Pericardium fibroblast (primary cell): ENCODE data around the gene ZBTB7B. TPM values are rescaled to one million over a fixed set of nuclear protein-coding genes. Genes with fewer than 3 reads are reported as not detected.

Experiments
- total RNA-seq: library from RNA; depleted of rRNA; stranded (reverse); fragments of >200 nt; gene quantifications from 2 replicates; pipeline ENCODE4 v1.2.3, GENCODE V29; 2015

The ZBTB7B gene
- total RNA-seq = 12.3 and 21.6 TPM in 2 replicates

DNA sequence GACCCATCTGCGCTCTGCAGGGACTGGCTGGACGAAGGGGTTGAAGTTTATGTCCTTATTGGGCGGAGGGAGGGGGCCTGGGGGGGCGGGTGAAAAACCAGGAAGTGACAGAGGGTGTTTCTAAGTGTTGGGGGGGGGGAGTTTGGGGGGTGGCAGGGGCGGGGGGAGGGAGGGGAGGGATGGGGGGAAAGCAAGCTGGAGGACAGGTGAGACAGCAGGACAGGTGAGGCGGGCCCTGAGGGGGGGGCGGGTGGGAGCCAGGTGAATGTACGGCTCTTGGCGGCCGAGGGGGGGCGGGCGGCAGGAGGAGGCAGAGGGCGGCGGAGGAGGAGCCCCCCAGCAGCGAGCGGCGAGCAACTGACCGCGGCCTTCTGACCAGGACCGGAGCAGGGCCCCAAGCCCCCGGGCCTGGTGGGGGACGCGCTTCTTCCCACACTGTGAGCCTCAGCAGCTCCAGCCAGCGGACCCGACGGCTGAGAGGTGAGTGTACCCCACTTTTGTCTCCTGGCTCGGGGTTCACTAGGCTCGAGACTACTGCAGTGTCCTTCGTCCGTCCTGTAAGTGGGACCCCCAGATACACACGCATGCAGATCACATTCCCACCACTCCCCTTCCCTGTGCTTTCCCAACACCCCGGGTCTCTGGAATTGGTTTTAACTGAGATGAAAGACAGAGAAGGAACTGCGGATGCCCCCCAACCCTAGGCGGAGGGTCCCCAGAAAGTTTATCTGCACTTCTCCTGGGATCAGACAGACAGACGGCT lies at the start of gene ZBTB7B:
Gene ZBTB7B (plus strand): TSS at position 339 of the 763 bp plus-strand sequence. CDS start 11,859 bp downstream, outside the sequence.

DNA sequence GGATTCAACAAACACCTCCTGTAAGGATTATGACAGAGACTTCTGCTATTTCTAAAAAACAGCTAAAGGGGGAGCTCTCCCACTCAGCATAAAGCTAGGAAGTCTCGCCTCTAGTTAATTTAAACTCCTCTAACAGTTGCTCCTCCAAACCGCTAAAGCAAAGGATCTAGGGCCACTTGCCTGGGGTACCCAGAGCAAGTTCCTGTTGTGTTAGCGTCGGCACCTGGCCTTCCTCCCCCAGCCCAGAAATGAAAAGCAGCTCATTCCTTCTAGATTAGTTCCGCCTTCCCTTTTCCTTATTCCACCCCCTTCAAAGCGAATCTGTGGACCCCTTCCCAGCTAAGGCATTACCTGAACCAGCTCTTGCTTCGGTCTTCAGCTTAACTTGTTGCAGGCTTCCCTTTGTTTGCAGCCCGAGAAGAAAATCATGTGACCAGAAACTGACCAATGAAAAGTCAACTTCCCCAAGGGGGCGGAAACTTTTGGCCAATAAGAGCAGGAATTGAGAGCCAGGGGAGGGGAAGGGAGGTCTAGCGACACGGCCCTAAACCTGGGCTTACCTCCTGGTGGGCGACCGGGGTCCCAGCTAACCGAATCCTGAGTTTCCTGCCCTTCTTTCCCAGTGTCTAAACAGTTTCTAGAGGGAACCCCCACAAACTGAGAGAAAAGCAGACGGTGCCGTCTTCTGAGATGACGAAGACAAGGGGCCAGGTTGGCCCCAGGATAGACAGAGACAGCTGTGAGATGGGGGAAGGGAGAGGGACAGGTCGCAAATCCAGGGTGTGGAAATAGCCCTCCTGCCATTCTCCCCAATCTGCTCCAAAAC lies 46.7 kb upstream of the ZBTB7B start, which contains the start of gene PBXIP1:
Gene PBXIP1 (minus strand): TSS at position 382 of the 826 bp plus-strand sequence. CDS start 2,378 bp downstream, outside the sequence.

DNA sequence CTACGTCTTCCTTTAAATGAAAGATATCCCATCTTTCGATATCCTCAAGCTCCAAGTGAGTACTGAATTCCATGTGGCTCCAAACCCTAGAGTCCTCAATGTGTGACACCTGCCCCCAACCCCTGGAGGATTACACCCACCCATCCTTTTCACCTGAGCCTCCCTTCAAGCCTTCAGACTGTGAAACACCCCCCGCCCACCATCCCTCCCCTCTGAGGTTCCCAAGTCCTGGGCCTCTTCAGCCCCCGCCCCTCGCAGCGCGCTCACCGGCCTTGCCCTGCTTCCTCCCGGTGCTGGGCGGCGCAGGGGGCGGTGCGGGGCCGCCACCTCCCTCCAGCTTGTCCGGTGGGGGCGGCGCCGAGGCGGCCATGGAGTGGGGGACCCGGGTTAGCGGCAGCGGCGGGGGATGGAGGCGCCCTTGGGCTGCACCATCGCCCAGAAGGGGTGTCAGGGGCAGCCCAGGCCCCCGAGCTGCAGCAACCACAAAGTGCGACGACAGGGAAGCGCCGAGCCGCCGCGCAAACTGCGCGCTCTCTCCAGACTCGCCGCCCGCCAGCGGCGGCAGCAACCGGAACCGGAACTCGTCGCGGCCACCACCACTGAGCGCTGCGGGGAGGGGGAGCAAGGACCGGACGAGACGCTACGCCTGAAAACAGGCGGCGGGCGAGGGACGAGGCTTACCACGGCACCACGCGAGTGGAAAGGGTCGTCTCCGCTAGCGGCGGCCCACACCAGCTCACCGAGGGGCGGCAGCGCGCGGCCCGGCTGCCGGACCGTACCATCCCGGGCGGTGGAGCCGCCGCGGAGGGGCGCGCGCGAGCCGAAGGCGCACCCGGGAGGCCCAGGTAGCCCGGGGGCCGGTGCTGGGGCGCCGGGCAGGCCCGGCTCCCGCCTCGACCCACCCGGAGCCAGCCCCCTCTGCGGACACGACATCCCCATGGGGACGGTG lies 41.1 kb upstream of the ZBTB7B start, which contains the start of gene PYGO2:
Gene PYGO2 (minus strand): TSS at position 576 of the 949 bp plus-strand sequence. CDS start 206 bp downstream, at position 370.

DNA sequence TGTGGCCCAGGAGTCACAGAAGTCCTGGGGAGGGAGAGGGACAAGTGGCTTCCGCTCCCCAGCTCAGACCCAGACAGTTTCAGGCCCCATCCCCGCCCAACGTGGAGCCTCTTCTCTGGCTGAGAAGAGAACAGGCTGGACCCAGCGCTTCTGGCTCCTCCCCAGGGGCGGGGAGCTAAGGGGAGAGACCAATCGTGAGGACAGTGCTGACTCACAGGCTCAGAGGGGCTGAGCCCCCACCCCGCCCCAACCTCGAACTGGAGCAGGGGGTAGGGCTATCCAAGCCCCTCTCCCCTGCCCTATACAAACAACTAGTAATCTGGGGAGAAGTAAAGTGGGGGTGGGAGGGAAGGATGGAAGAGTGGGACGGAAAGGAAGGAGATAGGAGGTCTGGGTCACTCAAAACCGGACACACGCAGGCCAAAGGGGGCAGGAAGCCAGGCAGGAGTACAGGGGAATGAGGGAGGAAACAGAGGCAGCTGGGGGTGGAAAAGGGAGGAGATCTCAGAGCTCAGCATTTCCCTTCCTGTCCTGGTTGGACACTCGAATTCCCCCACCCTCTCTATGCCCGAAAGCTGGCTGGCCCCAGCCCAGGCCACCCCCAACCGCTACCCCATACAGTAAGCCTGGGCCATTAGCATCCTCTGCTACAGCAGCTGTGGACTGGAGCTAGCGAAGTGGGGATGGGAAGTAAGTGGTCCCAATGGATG lies 31.8 kb upstream of the ZBTB7B start, which contains the start of gene SHC1:
Gene SHC1 (minus strand): TSS at position 117 of the 710 bp plus-strand sequence. CDS start 221 bp downstream, outside the sequence.

DNA sequence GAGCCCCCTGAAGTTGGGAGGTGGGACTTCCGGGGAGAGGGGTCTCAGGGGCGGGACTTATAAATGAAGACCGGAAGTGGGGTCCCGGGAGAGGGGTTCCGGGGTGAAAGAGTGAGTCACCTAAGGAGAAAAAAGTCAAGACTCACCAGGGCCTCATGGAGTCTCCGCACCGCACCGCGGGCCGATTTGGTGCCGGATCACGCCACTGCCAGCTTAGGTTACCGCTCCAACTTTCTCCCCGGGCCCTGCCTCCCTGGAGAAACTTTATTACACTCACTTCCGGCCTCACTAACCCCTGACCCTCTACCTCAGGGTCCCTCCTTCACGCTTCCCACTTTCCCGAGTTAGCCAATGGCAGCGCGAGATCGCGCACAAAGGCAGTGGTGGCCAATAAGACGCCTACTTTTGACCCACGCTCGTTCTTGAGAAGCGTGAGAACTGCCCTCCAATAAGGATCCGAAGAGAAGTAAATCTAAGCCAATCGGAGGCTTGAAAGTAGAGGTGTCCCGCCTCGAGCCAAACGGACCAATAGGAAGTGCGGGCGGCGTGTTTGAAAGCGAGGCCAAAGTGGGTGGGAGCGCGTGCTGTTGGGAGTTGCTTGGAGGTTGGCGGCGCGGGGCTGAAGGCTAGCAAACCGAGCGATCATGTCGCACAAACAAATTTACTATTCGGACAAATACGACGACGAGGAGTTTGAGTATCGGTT lies 28.3 kb upstream of the ZBTB7B start, which contains the start of gene CKS1B:
Gene CKS1B (plus strand): TSS at position 580 of the 706 bp plus-strand sequence. CDS start 65 bp downstream, at position 645.

DNA sequence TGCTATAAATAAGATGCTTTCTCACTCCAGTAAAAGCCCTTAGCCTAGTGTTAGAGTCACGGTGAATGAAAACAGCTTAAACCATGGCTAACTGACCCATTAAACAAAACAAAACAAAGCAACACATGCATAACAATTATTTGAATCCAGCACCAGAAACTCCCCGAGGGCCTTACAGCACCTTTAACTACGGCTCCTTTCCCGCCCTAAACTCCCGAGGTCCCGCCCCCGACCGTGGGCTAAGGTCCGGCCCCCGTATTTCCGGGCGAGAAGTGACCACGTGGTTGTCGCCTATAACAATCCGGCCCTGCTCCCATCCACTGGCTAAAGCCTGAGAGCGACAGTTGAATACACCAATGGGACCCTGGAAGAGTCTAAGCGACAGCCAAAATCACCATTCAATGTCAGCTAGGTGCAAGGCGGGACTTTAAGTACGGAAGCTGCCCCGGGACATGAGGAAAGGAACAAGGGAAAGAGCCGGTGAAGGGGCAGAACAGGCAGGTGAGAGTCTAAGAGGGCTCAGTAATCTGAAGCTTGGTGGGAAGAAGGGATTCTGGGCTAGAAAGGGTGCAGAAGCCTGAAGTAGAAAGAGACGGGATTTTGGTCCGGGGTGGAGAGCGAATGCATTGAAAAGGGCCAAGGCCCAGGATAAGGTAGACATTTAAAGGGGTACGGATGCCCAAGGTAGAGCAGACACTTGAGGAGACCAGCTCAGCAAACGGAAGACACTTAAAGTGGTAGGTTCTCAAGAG lies 19.5 kb upstream of the ZBTB7B start, which contains the start of gene FLAD1:
Gene FLAD1 (plus strand): TSS at position 448 of the 752 bp plus-strand sequence. CDS start 351 bp downstream, outside the sequence.

DNA sequence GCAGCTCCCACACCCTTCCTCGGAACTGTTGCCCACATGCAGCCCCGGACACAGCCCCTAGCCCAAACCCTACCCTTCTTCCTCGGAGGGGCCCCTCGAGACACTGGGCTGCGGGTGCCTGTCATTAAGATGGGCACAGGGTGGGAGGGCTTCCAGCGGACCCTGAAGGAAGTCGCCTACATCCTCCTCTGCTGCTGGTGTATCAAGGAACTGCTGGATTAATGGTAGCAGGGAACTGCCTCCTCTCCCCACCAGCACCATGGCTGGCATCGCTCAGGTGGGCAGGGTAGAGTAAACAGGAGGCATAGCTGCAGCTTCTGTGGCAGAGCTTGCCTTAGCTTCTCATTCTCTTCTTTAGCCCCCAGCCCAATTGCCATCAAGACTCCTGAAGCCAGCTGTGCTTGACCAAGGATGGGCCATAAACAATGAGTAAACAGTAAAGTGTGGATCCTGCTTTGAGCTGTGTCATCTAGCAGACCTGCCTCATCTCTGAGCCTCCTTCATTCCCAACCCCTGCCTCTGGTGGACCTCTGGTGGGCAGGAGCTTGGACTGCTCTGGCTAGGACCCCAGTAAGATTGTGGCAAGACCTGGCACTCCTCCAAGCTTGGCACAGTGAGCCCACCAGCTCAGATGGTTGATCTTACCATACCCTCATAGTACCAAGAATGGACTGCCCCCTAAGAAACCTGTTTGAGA lies 8.9 kb upstream of the ZBTB7B start, which contains the start of gene LENEP:
Gene LENEP (plus strand): TSS at position 15 of the 697 bp plus-strand sequence. CDS start 22 bp downstream, at position 37.

DNA sequence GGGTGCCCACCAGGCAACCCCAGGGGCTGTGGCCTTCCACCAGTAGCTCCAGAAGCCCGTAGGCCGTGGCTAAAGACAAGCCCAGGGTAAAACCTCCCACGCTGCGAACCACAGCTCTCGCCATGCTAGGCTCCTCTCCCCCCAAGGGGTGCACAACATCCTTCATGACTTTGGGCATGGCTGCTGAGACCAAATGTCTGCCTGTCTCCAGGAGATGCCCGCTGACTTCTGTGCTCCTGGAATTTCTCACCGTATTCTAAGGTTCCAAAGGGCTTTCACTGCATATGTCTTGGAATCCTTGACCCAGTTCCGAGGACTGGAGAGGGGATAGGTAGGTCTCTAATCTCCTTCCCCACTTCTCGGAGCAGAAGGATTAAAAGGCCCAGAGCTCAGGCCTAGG lies 30.9 kb downstream of the ZBTB7B start, which contains the start of the genes DCST1 and DCST2:
Gene DCST1 (plus strand): TSS at position 301 of the 400 bp plus-strand sequence. CDS start 213 bp downstream, outside the sequence.
Gene DCST2 (minus strand): TSS at position 258 of the 400 bp plus-strand sequence. CDS start 80 bp downstream, at position 178.

DNA sequence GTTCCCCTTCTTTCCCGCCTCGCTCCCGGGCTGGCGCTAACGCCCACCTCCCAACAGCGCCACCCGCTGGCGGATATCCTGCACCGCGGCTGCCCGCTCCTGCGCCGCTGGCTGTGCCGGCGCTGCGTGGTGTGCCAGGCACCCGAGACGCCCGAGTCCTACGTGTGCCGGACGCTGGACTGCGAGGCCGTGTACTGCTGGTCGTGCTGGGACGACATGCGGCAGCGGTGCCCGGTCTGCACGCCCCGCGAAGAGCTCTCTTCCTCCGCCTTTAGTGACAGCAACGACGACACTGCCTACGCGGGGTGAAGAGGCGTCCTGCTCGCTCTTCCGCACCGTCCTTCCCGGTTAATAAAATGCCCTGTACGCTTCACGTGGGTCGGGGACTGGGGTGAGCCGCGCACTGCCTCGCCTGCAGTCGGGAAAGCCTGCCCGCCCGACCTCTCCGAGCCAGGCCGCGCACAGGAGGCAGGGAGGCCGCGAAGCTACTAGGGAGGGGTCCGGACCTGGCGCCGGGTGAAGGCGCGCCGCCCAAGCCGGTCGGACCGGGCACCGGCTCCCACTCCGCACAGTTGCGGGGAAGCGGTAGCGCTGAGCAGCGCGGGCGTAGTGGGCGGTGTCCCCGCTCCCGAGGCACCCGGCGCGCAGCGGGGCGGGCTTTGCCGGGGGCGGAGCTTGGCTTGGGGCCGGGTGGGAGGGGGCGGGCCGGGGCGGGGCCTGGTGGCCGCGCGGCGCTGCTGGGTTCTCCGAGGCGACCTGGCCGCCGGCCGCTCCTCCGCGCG lies 48.1 kb downstream of the ZBTB7B start, which contains the start of gene ADAM15:
Gene ADAM15 (plus strand): TSS at position 757 of the 782 bp plus-strand sequence. CDS start 71 bp downstream, outside the sequence.

DNA sequence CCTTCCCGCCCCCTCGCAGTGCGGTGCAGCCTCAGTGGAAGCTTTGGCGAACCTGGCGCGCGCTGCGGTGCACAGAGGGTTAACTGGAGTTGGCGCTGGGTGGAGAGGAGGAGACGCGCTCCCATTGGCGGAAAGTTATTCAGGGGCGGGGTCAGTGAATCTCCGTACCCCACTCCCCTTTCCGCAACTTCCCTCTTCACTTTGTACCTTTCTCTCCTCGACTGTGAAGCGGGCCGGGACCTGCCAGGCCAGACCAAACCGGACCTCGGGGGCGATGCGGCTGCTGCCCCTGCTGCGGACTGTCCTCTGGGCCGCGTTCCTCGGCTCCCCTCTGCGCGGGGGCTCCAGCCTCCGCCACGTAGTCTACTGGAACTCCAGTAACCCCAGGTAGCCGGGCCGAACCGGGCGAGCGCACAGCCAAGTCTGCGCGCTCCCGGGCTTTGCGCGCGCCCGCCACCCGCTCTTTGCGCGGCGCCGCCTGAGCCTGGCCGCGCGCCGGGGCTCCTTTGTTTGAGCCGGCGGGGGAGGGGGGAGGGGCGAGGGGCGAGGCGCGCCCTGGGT lies 61.0 kb downstream of the ZBTB7B start, which contains the start of gene EFNA4:
Gene EFNA4 (plus strand): TSS at position 191 of the 561 bp plus-strand sequence. CDS start 84 bp downstream, at position 275.

Other genes starting within 250 kb of the ZBTB7B start
- 0.09 and 0.12 TPM in 2 replicates for gene KCNN3, start 132.5 kb upstream of the ZBTB7B start, total RNA-seq
- gene PMVK, start 66.1 kb upstream of the ZBTB7B start, total RNA-seq = 6.3 and 12.3 TPM in 2 replicates
- gene PBXIP1, start 46.7 kb upstream of the ZBTB7B start, total RNA-seq = 55.8 and 72.9 TPM in 2 replicates
- 11.3 and 18.2 TPM in 2 replicates for gene PYGO2, start 41.0 kb upstream of the ZBTB7B start, total RNA-seq
- gene SHC1, start 32.1 kb upstream of the ZBTB7B start, total RNA-seq = 188 and 214 TPM in 2 replicates
- 22.6 and 36.2 TPM in 2 replicates for gene CKS1B, start 28.1 kb upstream of the ZBTB7B start, total RNA-seq
- gene FLAD1, start 19.5 kb upstream of the ZBTB7B start, total RNA-seq = 18.4 and 18.5 TPM in 2 replicates
- gene LENEP, start 9.2 kb upstream of the ZBTB7B start, total RNA-seq = not detected in 2 replicates
- not detected in 2 replicates for gene DCST2, start 31.0 kb downstream of the ZBTB7B start, total RNA-seq
- gene DCST1, start 31.0 kb downstream of the ZBTB7B start, total RNA-seq = not detected in 2 replicates
- 94.3 and 109 TPM in 2 replicates for gene ADAM15, start 48.5 kb downstream of the ZBTB7B start, total RNA-seq
- gene EFNA4, start 60.9 kb downstream of the ZBTB7B start, total RNA-seq = 7.9 and 9.1 TPM in 2 replicates
- gene EFNA3, start 76.0 kb downstream of the ZBTB7B start, total RNA-seq = 2.3 and 4.9 TPM in 2 replicates
- 3.6 and 10.2 TPM in 2 replicates for gene EFNA1, start 125.1 kb downstream of the ZBTB7B start, total RNA-seq
- gene SLC50A1, start 133.1 kb downstream of the ZBTB7B start, total RNA-seq = 34.8 and 37.5 TPM in 2 replicates
- 35.0 and 39.2 TPM in 2 replicates for gene DPM3, start 137.7 kb downstream of the ZBTB7B start, total RNA-seq
- 149 and 159 TPM in 2 replicates for gene KRTCAP2, start 170.5 kb downstream of the ZBTB7B start, total RNA-seq
- 1.1 and 1.3 TPM in 2 replicates for gene TRIM46, start 171.0 kb downstream of the ZBTB7B start, total RNA-seq
- 23.6 and 32.7 TPM in 2 replicates for gene THBS3, start 205.1 kb downstream of the ZBTB7B start, total RNA-seq
- gene MTX1, start 205.9 kb downstream of the ZBTB7B start, total RNA-seq = 48.7 and 61.6 TPM in 2 replicates